K562 (cell line): ENCODE results near the gene TCF25. TPM values are rescaled to one million over a fixed set of nuclear protein-coding genes. Genes with fewer than 3 reads are reported as not detected.

Experiments
- BMI1 ChIP-seq: fragments of 150-350 bp; IDR thresholded peaks from 2 replicates; pipeline ENCODE4 v1.6.1; 2014; ENCODE audit warnings: low read length
- CTBP1 ChIP-seq: fragments of 450-650 bp; IDR thresholded peaks from 2 replicates; pipeline ENCODE4 v1.6.1; 2016; ENCODE audit warnings: borderline replicate concordance
- GATAD2A ChIP-seq: fragments of 450-650 bp; IDR thresholded peaks from 2 replicates; pipeline ENCODE4 v1.6.1; 2017
- HIVEP1 ChIP-seq: fragments of 250-450 bp; sonication (Bioruptor Pico); IDR thresholded peaks from 2 replicates; pipeline ENCODE4 v1.4.0; 2020; ENCODE audit warnings: mild to moderate bottlenecking
- HSF4 ChIP-seq: fragments of 250-450 bp; sonication (Bioruptor Pico); IDR thresholded peaks from 2 replicates; pipeline ENCODE4 v2.1.2; 2022; ENCODE audit warnings: mild to moderate bottlenecking, moderate library complexity, borderline replicate concordance
- KLF1 ChIP-seq: fragments of 450-650 bp; IDR thresholded peaks from 2 replicates; pipeline ENCODE4 v1.6.1; 2016; ENCODE audit warnings: missing genetic modification characterization, missing compliant biosample characterization
- LEF1 ChIP-seq: fragments of 450-650 bp; IDR thresholded peaks from 2 replicates; pipeline ENCODE4 v1.6.1; 2016; ENCODE audit warnings: mild to moderate bottlenecking
- MAFF ChIP-seq: IDR thresholded peaks from 2 replicates; pipeline ENCODE4 v1.6.1; 2012; ENCODE audit warnings: low read length, improper control_type of control experiment
- MCM2 ChIP-seq: fragments of 450-650 bp; IDR thresholded peaks from 2 replicates; pipeline ENCODE4 v1.6.1; 2017; ENCODE audit warnings: low read depth, mild to moderate bottlenecking
- NRF1 ChIP-seq, 2 experiments: fragments of 450-650 bp; IDR thresholded peaks in 1 of 2; conservative IDR thresholded peaks in 1 of 2; 2 replicates each; pipeline ENCODE4 v1.6.1; 2014; ENCODE audit warnings: mild to moderate bottlenecking in 2 of 2
- PCBP2 ChIP-seq: fragments of 200-400 bp; formaldehyde crosslinking; IDR thresholded peaks from 2 replicates; pipeline ENCODE4 v1.6.1; 2018; ENCODE audit warnings: low read length, low read depth, mild to moderate bottlenecking, moderate library complexity; ENCODE audit not compliant: poor library complexity, severe bottlenecking
- POLR2A ChIP-seq: fragments of 450-650 bp; conservative IDR thresholded peaks from 2 replicates; pipeline ENCODE4 v1.6.1; 2016
- RBBP5 ChIP-seq: fragments of 200-600 bp; sonication (generic); IDR thresholded peaks from 2 replicates; pipeline ENCODE4 v1.6.1; 2012; ENCODE audit warnings: borderline replicate concordance, mild to moderate bottlenecking, low read length, control low read depth, inconsistent platforms; ENCODE audit not compliant: insufficient read depth, poor library complexity, severe bottlenecking
- SMARCA4 ChIP-seq: fragments of 450-650 bp; IDR thresholded peaks from 2 replicates; pipeline ENCODE4 v1.6.1; 2016
- XRCC4 ChIP-seq: IDR thresholded peaks from one replicate; pipeline ENCODE4 v1.6.1; 2011; ENCODE audit not compliant: insufficient read depth, insufficient read length; ENCODE audit errors: extremely low read depth
- ZFP91 ChIP-seq: sonication (generic); formaldehyde crosslinking; IDR thresholded peaks from 2 replicates; pipeline ENCODE4 v1.8.0; 2022; ENCODE audit warnings: mild to moderate bottlenecking, missing genetic modification reagents
- ZNF23 ChIP-seq: fragments of 250-450 bp; sonication (Bioruptor Pico); IDR thresholded peaks from 2 replicates; pipeline ENCODE4 v1.4.0; 2020; ENCODE audit warnings: mild to moderate bottlenecking
- ZNF263 ChIP-seq: sonication (generic); formaldehyde crosslinking; IDR thresholded peaks from 2 replicates; pipeline ENCODE4 v1.8.0; 2022; ENCODE audit warnings: mild to moderate bottlenecking, missing genetic modification reagents, borderline replicate concordance
- ZNF583 ChIP-seq: fragments of 250-450 bp; sonication (Bioruptor Pico); IDR thresholded peaks from 2 replicates; pipeline ENCODE4 v1.4.0; 2020
- ZNF644 ChIP-seq: fragments of 200-800 bp; sonication (Bioruptor generic); IDR thresholded peaks from 2 replicates; pipeline ENCODE4 v1.6.1; 2016; ENCODE audit warnings: low read depth, missing genetic modification characterization, missing compliant biosample characterization
- polyA plus RNA-seq, 8 experiments: library from polyadenylated mRNA; depleted of rRNA in 4 of 8; stranded (reverse) in 5 of 8; unstranded in 3 of 8; fragments of >200 nt; fragmentation: Nextera tagmentation in 2 of 8; fragmentation: Illumina TruSeq in 1 of 8; extraction: Ambion mirVana in 2 of 8; extraction: Trizol in 1 of 8; gene quantifications; 2 replicates each; pipeline versions ENCODE4 v1.2.1 to v1.2.3, GENCODE V29; 2011 to 2014; ENCODE audit warnings: inconsistent platforms in 1 of 8, missing spikeins in 1 of 8
- total RNA-seq, 7 experiments: library from RNA; depleted of rRNA in 6 of 7; stranded (reverse); fragments of >200 nt in 6 of 7; fragmentation: Illumina TruSeq in 2 of 7; extraction: Trizol in 2 of 7; gene quantifications; 2 replicates each; pipeline versions ENCODE4 v1.2.1 to v1.2.3, GENCODE V29; 2011 to 2021; ENCODE audit warnings: low replicate concordance in 1 of 7
- TF ChIP-seq, protein P1 (sequence below): sonication (generic); formaldehyde crosslinking; IDR thresholded peaks from 2 replicates; pipeline ENCODE4 v1.8.1; 2023; ENCODE audit warnings: mild to moderate bottlenecking, missing genetic modification reagents
- TF ChIP-seq, protein P2 (sequence below): fragments of 250-450 bp; sonication (Bioruptor Pico); IDR thresholded peaks from 2 replicates; pipeline ENCODE4 v1.8.0; 2022; ENCODE audit warnings: inconsistent platforms, mild to moderate bottlenecking, moderate library complexity, borderline replicate concordance
- TF ChIP-seq, protein P3 (sequence below): fragments of 450-650 bp; IDR thresholded peaks from 2 replicates; pipeline ENCODE4 v1.6.1; 2016; ENCODE audit warnings: low read depth, mild to moderate bottlenecking, moderate library complexity
- TF ChIP-seq, protein P4 (sequence below): fragments of 450-650 bp; IDR thresholded peaks from 2 replicates; pipeline ENCODE4 v1.6.1; 2018; ENCODE audit warnings: mild to moderate bottlenecking, low read depth; ENCODE audit not compliant: partially characterized antibody

TCF25 gene
- total and polyA plus RNA-seq, 9 of the 15 experiments (the other 6 are each of a cell fraction or from before 2014, with no cell fraction given) = 9.0 to 154 (median 83.8) TPM

GRCh38 chr16:89917773-89918452, 44.5 kb downstream of the TCF25 start (continued):
- TF ChIP-seq, protein P1, sequence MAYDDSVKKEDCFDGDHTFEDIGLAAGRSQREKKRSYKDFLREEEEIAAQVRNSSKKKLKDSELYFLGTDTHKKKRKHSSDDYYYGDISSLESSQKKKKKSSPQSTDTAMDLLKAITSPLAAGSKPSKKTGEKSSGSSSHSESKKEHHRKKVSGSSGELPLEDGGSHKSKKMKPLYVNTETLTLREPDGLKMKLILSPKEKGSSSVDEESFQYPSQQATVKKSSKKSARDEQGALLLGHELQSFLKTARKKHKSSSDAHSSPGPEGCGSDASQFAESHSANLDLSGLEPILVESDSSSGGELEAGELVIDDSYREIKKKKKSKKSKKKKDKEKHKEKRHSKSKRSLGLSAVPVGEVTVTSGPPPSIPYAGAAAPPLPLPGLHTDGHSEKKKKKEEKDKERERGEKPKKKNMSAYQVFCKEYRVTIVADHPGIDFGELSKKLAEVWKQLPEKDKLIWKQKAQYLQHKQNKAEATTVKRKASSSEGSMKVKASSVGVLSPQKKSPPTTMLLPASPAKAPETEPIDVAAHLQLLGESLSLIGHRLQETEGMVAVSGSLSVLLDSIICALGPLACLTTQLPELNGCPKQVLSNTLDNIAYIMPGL (CRISPR knock-in tag) = 0 out of 2 replicates have a peak, but pooled peaks have one; percentile 34
- TF ChIP-seq, protein P2, sequence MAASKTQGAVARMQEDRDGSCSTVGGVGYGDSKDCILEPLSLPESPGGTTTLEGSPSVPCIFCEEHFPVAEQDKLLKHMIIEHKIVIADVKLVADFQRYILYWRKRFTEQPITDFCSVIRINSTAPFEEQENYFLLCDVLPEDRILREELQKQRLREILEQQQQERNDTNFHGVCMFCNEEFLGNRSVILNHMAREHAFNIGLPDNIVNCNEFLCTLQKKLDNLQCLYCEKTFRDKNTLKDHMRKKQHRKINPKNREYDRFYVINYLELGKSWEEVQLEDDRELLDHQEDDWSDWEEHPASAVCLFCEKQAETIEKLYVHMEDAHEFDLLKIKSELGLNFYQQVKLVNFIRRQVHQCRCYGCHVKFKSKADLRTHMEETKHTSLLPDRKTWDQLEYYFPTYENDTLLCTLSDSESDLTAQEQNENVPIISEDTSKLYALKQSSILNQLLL (CRISPR knock-in tag) = no peak
- TF ChIP-seq, protein P3, sequence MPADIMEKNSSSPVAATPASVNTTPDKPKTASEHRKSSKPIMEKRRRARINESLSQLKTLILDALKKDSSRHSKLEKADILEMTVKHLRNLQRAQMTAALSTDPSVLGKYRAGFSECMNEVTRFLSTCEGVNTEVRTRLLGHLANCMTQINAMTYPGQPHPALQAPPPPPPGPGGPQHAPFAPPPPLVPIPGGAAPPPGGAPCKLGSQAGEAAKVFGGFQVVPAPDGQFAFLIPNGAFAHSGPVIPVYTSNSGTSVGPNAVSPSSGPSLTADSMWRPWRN = no peak
- TF ChIP-seq ZNF23 (CRISPR knock-in tag) = no peak
- no peak for TF ChIP-seq GATAD2A
- TF ChIP-seq SMARCA4 = no peak
- no peak for TF ChIP-seq MAFF
- TF ChIP-seq HIVEP1 (CRISPR knock-in tag) = no peak
- no peak; the same call in 1 of the 2 replicates for TF ChIP-seq CTBP1
- no peak for TF ChIP-seq NRF1 (conservative IDR thresholded peaks at IDR 0.05 in 1 of 2, IDR thresholded peaks at IDR 0.05 in 1 of 2)
- no peak for TF ChIP-seq BMI1
- TF ChIP-seq RBBP5 = peak; percentile 45
- TF ChIP-seq XRCC4 = no peak
- no peak for TF ChIP-seq ZNF644 (tag)
- TF ChIP-seq PCBP2 = no peak
- TF ChIP-seq, protein P4, sequence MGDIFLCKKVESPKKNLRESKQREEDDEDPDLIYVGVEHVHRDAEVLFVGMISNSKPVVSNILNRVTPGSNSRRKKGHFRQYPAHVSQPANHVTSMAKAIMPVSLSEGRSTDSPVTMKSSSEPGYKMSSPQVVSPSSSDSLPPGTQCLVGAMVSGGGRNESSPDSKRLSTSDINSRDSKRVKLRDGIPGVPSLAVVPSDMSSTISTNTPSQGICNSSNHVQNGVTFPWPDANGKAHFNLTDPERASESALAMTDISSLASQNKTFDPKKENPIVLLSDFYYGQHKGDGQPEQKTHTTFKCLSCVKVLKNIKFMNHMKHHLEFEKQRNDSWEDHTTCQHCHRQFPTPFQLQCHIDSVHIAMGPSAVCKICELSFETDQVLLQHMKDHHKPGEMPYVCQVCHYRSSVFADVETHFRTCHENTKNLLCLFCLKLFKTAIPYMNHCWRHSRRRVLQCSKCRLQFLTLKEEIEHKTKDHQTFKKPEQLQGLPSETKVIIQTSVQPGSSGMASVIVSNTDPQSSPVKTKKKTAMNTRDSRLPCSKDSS = no peak
- no peak for TF ChIP-seq ZNF583 (CRISPR knock-in tag)
- TF ChIP-seq MCM2 = no peak
- TF ChIP-seq POLR2A = peak; percentile 42; the same call in 1 of the 2 replicates
- no peak for TF ChIP-seq HSF4 (CRISPR knock-in tag)
- TF ChIP-seq ZFP91 = no peak
- TF ChIP-seq KLF1 (tag) = peak; percentile 77; the same call in 1 of the 2 replicates
- no peak for TF ChIP-seq ZNF263 (CRISPR knock-in tag)
- peak; percentile 94 for TF ChIP-seq LEF1
